Activated T-cell treated with anti-CD3 and anti-CD28 coated beads for 1 hour (primary cell): ENCODE results near the gene TRPC6.
"Not testable (repeated sequence)": the region's sequence is repeated elsewhere in the genome, so short reads cannot be mapped to it uniquely, and the experiment has no call there.

Experiments used
- DNase-seq: peaks from one replicate; pipeline ENCODE4 v3.0.0-alpha.2; 2020; ENCODE audit warnings: low read depth

TRPC6 gene

DNA sequence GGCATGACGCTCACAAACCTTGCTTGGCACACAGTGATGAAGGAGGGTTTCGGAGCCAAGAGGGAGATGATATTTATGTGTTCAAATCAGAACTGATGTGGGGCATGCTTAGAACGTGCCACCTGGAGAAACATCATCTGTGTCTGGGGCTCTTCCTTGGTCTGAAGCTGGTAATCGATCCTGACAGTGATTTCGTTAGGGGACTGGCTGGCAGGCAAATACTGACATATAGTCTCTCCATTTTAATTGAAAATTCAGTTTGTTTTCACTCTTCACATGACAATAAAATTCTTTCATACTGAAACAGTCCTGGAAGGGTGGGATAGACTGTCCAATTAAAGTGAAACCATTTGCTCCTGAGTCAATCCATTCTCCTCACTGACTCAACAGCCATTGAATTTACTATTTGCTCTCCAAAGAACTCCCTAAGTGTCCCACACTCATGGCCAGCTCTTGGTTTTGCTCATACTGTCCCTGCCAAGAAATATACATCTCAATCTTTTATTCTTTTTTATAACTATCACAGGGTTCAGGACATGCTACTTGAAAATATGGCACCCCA, 134.8 kb downstream of the TRPC6 start:
- no peak for DNase-seq

DNA sequence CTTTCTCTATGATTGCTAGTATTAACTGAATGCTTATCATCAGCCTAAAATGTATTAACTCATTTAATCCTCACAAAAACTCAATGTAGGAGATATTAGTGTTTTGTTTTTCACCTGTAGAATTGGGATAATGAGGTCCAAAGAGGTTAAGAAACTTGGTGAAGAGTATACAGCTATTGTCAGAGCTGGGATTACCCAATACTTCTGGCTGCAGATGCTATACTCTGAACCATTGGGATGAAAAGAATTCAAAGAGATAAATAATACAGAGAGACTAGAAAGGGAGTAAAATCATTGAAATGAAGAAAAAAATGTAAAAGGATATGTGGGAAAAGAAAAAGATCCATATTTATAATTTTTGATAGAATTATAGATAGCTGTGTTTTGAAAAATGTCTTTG, 137.1 kb downstream of the TRPC6 start:
- DNase-seq: no peak

DNA sequence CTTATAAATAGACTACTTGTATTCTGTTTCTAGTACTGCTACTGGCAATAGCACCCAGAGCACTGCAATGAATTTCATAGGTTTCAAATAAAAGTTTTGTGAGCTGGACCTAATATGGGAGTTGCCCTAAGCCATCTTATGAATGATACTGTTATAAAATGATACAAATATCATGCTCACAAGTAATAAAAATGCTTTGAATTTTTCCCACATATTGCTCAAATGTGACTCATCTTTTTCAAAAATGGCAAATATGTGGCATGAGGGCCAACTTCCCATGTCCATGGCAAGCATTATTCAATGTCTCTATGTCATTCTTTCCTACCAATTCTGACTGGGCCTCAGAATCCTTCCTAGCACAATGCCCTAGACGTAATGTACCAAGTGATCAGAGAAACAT, 137.6 kb downstream of the TRPC6 start:
- no peak for DNase-seq

DNA sequence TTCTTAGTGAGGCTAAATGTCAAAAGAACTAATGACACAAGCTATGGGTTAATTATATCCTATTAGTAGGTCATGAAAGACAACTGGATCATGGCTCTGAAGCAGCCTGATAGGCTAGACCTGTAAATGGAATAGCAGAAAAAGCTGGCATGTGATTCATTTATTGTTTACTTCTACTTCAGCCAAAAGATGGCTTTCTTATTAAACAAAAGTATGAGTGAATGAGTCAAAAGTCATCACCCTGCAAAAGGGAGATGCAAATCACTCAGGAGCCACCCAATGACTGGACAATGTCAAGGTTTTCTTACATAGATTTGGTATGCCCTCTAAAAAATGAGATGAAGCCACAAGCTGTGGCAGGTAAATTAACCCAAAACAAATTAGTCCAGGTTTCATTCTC, 138.0 kb downstream of the TRPC6 start:
- DNase-seq: no peak

DNA sequence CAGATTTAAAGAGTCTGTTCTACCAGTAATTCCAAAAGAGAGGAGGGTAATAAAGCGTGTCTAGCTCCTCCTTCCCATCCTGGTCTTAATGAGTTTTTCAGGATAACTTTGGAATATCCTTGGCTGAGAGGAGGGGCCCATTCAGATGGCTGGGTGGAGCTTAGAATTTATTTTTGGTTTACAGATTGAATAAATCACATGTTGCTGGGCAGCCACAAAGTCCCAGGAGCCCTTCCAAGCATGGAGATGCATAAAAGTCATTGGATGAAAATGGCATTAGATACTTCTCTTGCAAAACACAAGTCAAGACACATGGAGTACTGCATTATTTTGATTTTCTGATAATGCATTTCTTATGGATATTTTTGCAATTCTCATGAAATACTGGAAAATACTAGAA, 139.0 kb downstream of the TRPC6 start:
- DNase-seq: no peak

DNA sequence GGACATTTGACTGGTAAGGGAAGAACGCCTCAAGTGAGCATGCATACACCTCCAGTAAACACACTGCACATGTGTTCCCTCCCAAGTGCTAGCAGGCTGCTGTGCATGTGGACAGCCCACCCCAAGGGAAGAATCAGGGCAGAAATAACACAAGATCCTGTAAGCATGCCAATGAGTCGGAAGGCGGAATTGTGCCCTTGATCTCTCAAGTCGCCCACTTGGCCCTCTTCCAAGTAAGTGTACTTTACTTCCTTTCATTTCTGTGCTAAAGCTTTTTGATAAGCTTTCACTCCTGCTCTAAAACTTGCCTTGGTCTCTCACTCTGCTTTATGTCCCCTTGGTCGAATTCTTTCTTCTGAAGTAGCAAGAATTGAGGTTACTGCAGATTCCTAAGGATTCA, 139.6 kb downstream of the TRPC6 start:
- no peak for DNase-seq

DNA sequence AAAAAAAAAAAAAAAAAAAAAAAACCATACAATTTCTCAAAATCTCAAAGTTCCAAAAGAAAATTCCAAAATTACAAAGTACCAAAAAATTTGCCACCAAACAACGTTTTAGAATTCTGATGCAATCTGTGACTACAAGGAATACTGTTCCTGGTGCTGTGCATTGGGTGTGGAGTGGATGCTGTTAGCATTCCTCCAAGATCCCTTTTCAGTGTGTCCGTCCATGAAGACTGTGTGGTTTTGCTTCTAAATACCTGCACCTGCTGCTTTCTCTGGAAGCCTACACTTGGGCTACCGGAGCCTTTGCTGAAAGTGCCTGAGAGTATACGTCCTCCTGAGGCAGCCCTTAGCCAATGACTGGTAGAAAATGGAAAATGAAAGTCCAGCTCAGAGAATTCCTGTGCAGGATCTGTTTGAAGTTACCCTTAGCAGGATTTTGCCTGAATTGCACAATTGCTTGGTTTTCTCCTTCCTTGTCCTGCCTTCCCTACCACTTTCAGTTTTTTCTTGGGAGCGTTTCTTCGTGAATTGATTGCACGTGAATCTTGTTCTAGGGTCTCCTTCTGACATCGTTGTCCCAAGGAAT, 140.8 kb downstream of the TRPC6 start:
- DNase-seq: no peak

DNA sequence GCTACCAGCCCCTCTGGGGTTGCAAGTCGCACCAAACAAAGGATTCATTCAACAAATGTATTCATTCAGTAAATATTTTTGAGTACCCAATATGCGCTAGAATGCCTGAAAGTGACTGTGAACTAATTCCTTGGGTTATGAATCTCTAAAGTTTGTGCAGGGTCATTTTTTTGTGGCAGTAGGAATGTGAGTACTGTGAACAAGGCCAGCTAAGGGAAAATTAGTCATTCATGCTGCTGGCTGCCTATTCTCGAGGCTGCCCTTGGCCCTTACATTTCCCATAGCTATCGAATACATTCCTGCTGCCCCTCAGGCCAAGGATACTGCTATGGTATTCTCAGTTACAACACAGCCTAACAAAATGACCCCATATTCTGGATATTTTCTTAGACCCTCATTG, 141.6 kb downstream of the TRPC6 start:
- no peak for DNase-seq

DNA sequence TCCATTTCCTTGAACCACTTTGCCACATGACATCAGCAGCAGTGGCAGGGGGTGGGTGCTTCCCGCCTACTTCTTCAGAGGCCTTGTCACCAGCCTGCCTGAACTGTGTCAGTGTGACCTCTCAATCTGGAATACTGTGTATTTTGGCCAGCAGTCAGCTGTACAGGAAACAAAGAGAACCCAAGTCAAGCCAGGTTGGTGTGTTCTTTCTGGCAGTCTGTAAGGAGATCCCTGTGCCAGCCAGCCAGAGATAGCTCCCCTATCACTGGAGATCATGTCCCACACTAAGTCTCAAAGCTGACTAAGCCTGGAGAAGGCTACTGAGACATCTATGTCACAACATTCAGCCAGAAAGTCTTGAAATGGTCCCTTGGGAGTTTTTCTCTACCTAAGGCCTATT, 142.1 kb downstream of the TRPC6 start:
- no peak for DNase-seq

DNA sequence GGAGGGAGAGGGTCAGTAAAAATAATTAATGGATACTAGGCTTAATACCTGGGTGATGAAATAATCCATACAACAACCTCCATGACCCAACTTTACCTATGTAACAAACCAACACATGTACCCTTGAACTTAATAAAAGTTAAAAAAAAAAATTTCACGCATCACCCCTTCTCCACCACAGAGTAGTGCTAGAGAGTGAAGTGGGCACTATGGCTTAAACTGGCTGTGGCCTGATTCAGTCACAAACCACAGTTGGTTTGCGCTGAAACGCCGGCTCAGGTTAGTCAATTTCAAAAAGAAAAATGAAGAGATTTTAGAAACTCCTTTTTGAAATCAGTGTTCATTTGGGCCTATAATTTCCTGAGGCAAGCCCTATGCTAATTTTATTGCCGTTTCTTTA, 144.3 kb downstream of the TRPC6 start:
- no peak for DNase-seq

DNA sequence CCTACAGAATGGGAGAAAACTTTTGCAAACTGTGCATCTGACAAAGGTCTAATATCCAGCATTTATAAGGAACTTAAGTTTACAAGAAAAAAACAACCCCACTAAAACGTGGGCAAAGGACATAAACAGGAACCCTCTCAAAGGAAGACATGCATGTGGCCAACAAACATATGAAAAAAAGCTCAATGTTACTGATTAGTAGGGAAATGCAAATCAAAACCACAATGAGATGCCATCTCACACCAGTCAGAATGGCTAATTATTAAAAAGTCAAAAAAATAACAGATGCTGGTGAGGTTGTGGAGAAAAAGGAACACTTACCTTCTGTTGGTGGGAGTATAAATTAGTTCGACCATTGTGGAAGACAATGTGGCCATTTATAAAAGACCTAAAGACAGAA, 145.1 kb downstream of the TRPC6 start:
- not testable (repeated sequence) for DNase-seq

DNA sequence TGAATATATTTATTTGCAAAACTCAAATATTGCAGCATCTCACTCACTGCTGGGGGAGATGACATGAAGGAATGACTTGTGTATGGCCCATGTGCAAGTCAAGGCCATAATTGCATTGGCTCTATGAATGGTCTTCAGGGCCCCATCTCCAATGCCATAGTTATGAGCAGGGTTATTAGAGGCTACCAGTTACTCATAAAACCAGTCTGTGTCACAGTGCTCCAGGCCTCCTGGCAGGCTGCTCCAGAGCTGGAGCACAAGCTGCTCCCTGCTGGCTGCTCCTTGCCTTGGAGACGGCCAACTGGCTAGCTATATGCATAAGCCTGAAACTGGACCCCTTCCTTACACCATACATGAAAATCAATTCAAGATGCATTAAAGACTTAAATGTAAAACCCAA, 145.7 kb downstream of the TRPC6 start:
- no peak for DNase-seq

DNA sequence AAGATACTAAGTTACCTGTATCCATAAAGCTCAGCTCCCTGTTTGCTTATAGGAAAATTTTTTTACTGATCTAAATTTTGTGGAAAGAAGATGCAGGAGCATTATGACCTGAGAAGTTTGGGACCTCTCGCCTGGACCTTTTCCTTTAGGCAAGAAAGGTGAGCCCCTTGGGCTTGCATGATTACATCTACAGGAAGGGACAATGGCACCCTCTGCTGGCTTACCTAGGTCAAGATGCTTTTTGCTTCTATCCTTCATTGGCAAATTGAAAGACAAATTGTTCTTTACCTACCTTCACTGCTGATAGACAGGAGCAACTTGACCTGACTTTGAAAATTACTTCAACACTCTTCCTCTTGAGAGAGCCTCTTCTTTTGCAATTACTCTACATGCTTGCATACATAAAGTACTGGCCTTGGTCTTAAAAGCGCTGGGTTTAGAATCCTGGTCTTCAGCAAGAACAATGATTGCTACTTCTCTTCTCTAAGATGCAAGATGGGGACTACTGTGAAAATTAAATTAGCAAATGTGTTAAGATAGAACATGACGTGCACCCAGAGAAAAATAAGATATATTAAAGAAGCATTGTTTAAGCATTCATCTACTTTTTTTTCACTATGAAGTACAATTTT, 147.2 kb downstream of the TRPC6 start:
- DNase-seq: no peak

DNA sequence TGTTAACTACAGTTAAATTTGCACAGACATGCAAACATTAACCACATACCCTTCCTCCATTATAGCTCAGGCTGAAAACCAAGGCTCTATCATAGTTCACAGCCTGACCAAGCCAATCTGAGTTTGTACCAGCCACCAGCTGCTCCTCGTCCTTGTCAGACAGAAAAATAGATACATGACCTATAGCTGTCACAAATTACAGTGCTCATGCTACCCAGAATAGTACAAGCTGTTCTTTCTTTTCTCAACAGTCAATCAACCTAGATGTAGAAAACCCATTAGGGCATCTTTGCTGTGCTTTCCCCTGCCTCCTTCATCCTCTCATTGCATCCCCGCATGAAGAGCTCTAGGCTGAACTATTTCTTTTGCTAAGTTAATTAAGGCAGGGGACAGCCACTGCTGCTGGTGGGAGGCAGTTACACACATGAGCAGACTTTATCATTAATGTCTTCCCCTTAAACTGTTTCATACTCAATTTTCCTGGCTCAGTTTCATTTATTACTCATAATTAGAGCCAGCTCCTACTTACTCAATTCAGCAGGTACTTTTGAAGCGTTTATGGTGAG, 148.3 kb downstream of the TRPC6 start:
- no peak for DNase-seq

DNA sequence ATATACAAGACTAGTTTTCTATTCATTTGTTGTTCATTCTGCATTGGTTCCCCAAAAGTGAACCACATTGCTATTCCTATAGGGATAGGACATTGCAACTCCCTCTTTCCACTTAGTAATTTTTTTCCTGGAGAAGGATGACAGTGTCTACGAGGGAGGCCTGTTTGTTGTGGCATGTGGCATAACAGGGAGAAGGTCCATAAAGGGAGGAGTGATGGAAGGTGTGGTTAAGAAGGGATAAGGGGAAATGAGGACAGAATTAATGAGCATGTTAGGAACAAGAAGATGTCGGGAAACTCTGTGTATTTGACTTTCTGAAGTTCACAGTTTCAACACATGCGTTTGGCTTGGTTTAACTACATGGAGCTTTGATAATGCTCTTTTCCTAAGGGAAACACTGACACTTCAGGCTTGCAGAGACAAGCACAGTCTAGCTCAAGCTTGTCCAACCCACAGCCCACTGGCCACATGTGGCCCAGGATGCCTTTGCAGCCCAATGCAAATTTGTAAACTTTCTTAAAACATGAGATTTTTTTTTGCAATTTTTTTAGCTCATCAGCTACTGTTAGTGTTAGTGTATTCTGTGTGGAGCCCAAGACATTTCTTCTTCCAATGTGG, 149.7 kb downstream of the TRPC6 start:
- DNase-seq: no peak

DNA sequence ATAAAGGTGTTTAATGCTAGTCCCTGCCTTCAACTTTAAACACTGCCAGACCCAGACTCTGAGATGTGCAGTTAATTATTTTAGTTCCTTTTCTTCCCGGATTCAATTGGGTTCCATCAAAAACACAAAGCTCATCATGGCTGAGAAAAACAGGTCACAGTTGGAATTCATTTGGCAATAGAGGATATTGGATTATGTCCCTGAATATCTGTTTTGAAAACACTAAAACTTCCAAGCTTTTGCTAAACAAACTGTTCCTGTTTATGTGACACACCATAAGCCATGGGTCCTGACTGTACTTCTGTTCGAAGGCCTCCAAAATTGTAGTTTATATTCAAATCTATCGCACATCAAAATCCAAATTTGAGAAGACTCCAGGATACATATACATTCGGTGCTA, 150.7 kb downstream of the TRPC6 start:
- DNase-seq: no peak

DNA sequence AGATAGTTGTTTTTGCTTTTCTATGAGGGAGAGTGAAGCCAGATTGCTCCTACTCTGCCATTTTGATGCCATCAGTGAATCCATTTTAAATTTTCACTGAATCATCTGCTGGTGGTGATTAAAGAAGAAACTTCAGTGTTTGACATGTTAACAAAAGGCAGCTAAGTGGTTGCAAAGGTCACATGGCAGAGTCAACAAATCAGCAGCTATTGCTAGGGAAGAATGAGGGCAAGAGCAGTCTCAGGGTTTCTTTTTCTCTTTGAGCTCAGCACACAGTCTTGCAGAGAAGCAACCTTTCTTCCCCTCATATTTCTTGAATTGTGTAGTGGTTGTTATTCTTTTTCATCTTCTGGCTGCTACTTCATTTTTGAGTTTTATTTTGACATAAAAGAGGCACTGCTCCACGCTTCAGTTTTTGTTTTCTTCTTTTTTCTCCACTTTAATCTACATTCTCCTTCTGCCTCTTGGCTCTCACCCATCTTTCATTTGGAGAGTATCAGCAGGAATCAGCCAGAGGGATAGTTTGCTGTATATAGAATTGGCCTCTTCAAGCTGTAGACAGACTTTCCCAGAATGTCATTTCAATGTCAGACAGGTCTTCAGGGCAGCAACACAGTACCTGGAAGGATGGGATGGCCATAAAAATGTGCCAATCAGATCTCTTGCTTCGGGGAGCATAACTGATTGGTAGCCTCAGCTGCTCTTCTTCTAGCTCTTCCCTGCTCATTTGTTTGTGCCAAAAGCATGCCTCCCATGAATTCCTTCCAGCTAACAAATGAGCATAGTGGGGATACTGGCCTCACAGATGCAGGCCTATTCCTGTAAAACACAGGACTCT, 153.9 kb downstream of the TRPC6 start:
- DNase-seq: no peak

DNA sequence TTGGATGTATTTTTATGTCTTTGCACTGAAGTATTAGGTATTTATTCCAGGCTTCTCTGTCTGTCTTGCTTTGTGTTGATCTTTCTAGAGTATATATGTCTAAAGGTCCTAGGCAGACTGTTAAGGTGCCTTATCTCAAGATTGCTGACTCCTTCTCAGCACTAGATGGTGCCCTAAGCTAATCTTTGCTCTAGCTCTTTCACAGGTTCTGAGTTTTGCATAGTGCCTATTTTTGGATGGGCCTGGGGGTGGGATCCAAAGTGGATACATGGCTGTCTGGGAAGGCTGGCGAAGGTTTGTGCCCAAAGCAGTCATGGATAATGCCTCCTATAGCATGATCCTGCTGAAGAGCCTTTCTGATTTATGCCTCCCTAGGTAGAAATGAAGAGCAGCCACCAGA, 154.9 kb downstream of the TRPC6 start:
- no peak for DNase-seq

DNA sequence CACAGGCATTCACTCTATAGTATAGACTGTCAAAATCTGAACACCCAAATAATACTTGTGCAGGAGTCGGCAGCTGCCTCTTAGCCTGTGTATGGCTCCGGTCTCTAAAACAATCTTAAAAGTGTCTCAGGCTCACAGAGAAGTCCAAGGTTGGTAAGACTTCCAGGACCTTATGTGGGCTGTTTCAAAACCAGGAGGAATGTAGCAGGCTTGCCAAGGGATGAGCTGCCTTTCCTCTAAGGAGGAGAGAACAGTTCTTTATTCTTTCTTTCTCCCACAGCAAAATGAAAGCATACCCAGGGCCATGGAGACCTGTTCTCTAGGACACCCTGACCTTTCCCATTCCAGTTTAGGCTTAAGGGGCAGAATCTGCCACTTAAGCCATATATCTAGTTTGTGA, 176.5 kb downstream of the TRPC6 start:
- DNase-seq: no peak
